H1 (cell line): Measurements from ENCODE around the gene MAP3K3.

Experiments used
- FOSL1 ChIP-seq: IDR thresholded peaks from 2 replicates; pipeline ENCODE4 v1.6.1; 2011; ENCODE audit warnings: mild to moderate bottlenecking, low read depth, low read length, moderate library complexity; ENCODE audit not compliant: insufficient read depth
- SP1 ChIP-seq: IDR thresholded peaks from 2 replicates; pipeline ENCODE4 v1.6.1; 2011; ENCODE audit warnings: low read depth, low read length

DNA sequence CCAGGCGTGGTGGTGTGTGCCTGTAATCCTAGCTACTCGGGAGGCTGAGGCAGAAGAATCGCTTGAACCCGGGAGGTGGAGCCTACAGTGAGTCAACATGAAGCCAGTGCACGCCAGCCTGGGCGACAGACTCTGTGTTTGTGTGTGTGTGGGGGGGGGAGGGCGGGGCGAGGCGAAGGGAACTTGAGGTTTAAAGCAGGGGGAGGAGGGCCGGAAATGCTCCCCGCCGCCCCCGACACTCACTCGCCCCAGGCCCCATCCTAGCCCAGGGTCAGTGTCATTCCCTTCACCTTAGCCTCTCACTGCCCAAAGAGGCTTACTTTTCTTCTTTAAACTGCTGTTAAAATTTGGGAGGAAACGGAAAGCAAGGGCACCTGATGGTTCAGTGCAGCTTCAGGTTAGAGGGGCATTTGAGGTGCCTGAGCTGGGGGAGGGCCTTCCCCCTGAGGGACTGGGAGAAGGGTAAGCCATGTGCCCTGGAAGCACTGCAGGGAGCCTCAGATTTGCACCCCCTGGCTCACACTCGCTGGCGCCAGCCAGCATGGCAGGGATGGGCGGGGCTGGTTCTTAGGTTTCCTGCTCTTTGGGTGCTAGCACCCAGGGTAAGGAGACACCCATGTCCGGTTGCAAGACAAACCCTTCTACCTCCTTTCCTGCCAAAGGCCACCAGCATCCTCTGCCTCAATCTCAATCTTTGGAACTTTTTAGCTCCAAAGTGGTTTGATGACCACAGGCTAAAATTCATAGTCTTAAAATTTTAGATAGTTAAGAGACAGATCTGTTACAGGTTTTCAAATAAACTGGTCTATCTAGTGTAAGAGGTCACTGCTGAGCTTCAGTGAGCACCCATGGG lies 79.9 kb downstream of the MAP3K3 start:
- no peak for TF ChIP-seq FOSL1
- TF ChIP-seq SP1 = no peak
